GM18867 (cell line): Measurements from ENCODE around the gene TCFL5.
"Not testable (repeated sequence)": the region's sequence is repeated elsewhere in the genome, so short reads cannot be mapped to it uniquely, and the experiment has no call there.

Experiments used
- ATAC-seq: cut with Tn5 transposase; IDR thresholded peaks from one replicate; pipeline ENCODE4 v1.9.1; 2021; ENCODE audit warnings: mild to moderate bottlenecking, moderate library complexity; ENCODE audit not compliant: unreplicated experiment

TCFL5 gene

DNA sequence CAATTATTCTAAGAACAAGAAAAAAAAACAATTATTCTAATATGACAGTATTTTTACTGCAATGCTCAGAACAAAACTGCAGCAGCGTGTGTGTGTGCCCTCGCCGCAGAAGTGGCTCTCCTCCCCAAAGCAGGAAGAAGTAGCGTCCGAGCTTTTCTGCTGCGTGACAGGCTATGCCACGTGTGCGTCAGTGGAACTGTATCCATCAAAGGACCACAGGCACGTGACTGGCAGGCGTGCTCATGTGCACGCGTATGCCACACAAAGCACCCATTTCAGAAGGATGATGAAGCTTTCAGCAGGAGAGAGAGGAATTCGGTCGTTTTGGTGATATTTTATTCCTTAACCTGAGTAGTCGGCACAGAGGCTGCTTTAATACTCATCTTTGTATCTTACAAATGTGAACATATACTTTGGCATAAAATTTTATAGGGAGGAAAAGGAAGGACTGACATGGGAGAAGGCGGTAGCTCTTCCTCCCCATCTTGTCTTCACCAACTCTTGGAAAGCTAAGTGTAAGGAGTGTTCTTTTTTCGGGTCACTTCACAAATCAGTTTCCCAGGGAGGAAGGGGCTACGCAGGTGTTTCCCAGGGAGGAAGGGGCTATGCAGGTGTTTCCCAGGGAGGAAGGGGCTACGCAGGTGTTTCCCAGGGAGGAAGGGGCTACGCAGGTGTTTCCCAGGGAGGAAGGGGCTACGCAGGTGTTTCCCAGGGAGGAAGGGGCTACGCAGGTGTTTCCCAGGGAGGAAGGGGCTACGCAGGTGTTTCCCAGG is 3.4 kb downstream of the TCFL5 start:
- ATAC-seq: no peak

DNA sequence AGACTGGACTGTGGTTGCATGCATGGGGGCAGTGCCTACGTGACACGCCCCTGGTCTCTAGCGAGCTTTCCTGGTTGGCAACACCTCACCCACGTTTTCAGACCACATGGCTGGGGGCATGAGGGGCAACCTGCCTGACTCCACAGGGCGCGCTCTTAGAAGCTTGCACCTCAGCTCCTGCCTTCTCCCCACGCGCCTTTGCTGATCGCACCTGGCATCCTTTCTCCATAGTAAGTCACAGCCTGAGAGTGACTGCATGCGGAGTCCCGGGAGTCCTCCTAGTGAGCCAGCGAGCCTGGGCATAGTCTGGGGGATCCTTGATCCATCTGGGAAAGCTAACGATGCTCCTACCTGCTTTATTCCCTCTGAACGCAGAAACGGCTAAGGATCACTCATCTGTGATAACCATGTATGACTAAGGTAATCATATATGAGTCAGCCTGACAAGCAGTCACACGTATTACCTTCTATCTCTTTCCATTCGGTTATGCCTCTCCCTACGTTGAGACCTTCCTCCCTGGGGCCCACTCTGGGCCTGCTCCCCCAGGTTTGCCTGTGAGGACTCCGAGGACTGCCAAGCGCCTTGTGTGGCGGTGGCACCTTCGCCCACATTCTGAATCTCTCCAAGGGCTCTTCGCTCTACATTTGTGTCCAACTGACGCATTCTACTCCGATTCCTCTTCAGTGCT is 4.5 kb downstream of the TCFL5 start:
- no peak for ATAC-seq

DNA sequence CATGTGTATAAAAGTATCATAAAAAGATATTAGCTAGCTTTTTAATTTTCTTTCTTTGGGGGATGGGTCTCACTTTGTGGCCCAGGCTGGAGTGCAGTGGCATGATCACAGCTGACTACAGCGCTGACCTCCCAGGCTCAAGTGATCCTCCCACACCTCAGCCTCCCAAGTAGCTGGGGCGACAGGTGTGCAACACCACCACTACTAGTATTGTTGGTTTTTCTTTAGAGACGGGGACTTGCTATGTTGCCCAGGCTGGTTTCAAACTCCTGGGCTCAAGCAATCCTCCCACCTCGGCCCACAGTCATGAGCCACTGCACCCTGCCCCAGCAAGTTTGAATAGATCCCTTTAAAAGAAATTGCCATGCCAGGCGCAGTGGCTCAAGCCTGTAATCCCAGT is 6.5 kb downstream of the TCFL5 start:
- no peak for ATAC-seq

DNA sequence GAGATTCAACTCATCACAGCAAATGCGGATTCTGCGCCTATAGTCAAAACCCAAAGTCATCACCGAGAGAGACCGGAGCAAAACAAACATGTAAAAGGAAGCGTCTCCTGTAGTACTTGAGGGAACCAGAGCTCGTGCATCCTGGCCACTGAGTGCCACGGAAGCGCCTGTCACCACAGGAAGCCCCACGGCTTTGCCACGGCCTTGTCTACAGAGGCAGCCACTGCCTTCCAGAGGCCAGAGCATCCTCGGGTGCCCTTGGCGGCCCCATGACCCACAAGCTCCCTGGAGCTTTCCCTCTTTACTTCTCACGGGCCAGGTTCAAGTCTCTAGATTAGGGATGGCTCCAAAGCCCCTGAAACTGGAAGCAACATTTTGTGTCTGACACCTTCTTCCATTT is 7.5 kb downstream of the TCFL5 start:
- ATAC-seq: no peak

DNA sequence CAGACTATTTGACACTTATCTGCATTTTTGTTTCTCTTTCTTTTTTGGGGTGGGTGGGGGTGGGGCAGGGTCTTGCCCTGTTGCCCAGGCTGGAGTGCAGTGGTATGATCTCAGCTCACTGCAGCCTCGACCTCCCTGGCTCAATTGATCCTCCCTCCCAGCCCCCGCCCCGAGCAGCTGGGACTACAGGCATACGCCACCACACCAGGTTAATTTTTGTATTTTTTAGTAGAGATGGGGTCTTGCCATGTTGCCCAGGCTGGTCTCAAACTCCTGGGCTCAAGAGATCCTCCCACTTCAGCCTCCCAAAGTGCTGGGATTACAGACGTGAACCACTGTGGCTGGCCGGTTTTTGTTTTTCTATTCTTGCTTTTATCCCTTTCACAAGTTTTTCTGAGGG is 8.3 kb downstream of the TCFL5 start:
- not testable (repeated sequence) for ATAC-seq

DNA sequence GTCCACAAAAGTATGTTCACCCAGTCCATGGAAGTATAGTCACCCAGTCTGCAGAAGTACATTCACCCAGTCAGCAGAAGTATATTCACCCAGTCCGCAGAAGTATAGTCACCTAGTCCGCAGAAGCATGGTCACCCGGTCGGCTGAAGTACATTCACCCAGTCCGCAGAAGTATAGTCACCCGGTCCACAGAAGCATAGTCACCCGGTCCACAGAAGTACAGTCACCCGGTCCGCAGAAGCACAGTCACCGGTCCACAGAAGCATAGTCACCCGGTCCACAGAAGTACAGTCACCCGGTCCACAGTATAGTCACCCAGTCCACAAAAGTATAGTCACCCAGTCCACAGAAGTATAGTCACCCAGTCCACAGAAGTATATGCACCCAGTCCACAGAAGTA is 8.8 kb downstream of the TCFL5 start:
- no peak for ATAC-seq

DNA sequence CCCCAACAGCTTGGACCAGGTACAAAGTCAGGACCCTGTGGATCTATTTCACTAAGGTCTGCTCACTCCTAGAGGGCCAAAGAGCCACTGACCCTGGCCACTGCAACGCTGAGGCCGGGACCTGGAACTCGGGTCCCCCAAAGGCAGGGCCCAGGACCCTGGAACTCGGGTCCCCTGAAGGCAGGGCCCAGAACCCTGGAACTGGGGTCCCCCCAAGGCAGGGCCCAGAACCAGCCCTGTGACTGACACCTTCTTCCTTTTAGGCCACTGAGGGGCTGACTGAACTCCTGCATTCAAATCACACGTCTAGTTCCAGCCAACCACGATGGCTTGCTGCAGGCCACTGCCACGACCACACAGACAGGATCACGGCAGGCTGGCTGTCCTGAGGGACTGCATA is 9.4 kb downstream of the TCFL5 start:
- ATAC-seq: no peak

DNA sequence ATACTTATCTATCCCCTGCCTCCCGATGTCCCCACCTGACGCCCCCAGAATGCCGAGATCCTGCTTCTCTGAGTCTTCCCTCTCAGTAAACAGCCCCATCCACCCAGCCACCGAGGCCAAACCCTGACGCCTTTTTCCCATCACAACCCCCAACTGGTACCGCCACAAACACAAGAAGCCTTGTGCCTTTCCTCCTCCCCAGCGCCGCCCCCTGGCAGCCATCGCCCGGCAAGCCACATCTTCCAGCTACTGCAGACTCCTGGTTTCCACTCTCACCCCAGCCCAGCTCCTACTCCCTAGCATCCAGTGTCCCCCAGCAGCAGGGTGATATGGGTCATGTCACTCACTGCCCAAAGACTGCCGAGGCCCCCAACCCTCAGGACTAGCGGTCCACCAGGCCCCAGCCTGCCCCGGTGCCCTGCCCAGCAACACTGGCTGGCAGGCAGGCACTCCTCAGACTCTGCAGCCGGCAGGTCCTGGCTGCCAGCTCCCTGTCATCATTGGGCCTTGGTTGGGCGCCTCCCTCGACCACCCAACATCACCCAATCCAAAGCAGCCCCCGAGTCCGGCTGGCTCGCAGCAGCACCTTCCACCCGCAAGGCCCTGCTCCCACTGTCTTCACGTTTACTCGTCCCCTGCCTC is 11.2 kb downstream of the TCFL5 start:
- no peak for ATAC-seq

DNA sequence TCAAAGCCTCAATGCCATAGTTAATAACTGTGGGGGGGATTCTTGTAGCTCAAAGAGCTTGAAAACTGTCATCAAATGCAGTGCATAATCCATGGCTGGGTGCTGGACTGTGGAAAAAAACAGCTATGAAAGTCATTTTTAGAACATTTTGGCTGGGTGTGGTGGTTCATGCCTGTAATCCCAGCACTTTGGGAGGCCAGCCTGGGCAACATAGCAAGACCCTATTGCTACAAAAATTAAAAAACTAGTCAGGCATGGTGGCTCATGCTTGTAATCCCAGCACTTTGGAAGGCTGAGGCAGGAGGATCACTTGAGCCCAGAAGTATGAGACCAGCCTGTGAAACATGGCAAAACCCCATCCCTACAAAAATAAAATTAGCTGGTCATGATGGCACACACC is 12.2 kb downstream of the TCFL5 start:
- no peak for ATAC-seq

DNA sequence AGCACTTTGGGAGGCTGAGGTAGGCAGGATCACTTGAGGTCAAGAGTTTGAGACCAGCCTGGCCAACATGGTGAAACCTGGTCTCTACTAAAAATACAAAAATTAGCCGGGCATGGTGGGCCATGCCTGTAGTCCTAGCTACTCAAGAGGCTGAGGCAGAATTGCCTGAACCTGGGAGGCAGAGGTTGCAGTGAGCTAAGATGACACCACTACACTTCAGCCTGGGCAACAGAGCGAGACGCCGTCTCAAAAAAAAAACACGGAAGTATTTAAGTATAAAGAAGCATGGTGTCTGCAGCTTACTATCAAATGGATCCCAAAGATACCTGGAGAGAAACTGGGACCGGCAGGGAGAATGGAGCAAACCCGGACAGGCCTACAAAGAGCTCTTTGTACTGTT is 12.7 kb downstream of the TCFL5 start:
- not testable (repeated sequence) for ATAC-seq

DNA sequence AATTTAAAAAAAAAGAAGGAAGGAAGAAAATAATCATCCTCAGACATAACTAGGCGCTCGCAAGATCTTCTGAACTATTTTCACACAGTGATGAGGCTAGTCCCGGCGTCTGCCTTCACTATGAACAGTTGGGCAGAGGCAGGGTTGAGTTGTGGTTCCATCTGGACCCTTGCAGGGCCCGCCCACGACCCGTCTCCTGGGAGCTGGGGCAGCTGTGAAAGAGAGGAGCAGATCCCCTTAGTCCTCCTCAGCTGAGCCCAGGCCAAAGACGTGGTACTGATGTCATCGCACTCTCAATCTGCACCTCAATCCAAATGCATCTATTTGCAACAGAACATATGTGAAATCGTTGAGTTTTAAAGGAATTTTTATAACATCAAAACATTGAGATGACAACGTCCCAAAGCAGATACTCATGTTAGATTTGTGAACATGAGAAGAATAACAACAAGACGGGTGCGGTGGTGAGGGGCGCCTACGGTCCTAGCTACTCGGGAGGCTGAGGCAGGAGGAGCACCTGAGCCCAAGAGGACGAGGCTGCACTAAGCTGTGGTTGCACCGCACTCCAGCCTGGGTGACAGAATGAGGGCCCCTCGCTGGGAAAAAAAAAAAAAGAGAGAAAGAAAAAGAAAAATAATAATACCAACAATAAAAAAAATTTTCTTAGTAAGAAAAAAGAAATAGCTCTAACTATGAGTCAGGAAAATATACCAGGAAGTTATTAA is 15.3 kb downstream of the TCFL5 start:
- ATAC-seq: no peak

DNA sequence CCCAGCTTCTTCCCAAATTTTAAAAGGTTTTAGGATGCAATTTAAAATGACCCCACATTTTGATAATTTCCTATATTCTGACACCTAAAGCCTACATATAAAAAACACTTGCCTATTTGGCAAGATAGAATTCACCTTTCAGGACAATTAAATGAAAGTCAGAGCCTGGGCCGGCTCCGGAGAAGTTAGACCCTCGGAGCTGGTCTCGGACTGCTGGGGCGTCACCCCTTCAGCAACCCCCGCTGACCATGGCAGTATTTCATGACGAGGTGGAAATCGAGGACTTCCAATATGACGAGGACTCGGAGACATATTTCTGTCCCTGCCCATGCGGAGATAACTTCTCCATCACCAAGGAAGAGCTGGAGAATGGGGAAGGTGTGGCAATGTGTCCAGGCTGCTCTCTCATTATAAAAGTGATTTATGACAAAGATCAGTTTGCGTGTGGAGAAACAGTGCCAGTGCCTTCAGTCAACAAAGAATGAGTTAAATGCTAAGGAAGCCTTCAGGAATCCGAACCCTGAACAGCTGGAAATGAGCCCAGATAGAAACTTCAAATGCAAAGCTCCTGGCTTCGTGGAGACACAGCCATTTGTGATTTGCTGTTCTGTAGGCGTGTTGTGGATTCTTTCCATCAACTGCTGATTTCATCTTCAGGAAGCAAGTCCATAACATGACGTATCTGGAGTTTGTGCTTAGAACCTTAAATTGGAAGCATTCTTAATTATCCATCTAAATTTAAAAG is 16.0 kb downstream of the TCFL5 start:
- no peak for ATAC-seq

DNA sequence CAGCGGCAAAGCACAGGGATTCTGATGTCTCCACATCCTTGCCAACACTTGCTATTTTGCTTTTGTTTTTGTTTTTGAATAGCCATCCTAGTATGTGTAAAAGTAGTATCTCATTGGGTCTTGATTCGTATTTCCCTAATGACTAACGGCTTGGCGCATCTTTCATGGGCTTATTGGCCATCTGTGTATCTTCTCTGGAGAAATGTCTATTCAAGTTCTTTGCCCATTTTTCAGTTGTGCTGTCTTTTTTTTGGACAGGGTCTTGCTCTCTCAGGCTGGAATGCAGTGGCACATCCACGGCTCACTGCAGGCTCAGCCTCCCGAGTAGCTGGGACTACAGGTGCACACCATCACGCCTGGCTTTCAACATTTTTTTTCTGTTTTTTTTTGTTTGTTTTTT is 17.4 kb downstream of the TCFL5 start:
- no peak for ATAC-seq

DNA sequence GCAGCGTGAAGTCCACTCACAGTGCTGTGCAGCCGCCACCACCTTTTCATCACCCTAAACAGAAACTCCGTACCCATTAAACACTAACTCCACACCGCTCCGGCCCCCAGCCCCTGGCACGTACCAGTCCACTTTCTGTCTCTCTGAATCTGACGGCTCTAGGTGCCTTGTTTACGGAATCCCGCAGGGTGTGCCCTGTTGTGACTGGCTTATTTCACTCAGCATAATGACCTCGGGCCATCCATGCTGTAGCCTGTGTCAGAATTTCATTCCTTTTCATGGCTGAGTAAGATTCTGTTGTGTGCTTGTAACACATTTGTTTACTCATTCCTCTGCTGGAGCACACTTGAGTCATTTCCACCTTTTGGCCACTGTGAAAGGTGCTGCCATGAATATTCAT is 18.0 kb downstream of the TCFL5 start:
- no peak for ATAC-seq

DNA sequence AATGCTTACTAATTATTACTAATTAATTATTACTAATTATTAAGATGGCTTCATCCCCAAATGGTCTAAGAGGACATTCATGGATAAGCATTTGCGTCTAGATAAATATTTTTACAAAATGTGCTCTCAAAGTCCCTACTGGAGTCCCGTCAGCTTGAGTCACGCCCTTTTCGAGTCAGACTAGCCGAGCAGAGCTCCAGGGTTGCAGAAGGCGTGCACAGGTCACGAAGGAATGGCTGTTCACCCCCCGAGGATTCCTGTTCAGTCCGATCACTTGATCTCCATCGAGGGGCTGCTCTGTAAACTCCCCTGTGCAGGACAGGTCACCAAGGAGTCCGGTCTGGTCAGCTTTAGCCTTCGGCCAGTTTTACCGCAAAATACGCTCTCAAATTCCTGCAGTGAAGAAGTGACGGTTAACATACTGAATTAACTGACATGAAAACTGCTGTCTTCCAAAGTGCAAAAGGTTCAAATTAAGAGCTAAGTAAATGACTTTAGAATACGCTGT is 19.9 kb downstream of the TCFL5 start:
- ATAC-seq: no peak

DNA sequence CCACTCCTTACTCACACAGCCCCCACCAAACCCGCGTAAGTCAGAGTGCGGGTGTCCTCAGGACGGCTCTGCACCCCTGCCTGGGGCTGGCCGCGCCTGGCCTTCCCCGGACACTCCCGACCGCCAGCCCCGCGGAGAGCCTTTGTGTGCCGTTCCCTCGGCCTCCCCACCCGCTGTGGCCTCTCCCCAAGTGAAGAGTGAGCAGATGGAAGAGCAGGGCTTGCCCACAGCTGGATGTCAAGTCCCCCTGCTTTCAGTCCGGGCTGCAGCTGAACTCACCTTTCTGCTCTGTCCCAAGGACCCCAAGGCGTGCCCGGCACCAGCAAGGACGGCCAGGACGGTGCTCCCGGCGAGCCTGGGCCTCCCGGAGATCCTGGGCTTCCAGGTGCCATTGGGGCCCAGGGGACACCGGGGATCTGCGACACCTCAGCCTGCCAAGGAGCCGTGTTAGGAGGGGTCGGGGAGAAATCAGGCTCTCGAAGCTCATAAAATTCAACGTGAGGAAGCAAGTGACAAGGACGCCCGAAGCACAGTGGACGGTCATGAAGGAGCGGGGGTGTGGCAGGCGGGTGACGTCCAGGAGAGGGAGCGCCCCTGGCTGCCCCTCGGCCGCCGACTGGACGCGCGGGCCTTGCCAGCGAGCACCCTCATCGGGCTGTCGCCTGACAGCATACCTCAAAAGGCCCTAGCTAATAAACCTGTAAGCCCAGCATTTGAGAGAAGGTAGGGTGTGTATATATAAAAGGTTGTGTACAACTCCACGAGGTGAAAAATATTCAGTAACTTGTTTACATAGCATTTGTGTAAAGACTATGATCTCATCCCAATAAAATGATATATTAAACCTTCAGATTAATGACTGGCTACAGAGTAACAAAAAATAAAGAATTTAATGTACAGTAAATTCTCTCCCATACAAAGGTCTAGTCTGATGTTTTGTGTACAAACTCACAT is 21.1 kb downstream of the TCFL5 start:
- ATAC-seq: no peak

DNA sequence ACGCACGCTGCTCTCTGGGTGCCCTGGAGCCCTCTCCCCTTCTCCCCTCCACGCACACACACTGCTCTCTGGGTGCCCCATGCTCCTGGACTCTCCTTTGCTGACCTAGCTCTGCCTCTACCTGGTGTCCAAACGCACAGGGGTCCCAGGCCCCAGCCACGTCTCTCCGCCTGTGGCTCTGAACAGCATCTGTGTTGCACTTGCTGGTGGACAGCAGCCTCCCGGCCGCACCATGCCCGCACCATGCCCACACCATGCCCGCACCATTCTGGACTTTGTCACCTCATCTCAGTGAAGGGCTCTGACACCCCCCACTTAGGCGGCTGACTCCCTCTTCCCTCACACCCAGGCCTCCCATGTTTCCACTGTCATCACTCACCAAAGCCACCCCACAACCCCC is 21.8 kb downstream of the TCFL5 start:
- ATAC-seq: no peak

DNA sequence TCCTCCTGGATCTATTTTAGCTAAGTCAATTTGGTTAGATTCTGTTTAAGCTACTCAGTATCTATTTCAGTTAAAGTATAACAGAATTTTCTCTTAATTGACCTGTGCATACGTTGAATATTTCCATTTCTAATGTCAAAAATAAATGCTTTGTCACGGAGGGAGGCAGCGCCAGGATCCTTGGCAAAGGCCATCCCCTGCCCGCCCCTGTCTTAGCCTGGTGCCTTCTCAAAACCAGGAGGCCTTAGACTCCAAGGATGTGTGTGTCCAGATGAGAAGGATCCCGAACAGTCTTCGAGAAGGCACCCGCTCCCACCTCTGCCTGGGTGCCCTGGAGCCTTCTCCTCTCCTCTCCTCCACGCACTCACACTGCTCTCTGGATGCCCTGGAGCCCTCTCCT is 22.4 kb downstream of the TCFL5 start:
- ATAC-seq: no peak

DNA sequence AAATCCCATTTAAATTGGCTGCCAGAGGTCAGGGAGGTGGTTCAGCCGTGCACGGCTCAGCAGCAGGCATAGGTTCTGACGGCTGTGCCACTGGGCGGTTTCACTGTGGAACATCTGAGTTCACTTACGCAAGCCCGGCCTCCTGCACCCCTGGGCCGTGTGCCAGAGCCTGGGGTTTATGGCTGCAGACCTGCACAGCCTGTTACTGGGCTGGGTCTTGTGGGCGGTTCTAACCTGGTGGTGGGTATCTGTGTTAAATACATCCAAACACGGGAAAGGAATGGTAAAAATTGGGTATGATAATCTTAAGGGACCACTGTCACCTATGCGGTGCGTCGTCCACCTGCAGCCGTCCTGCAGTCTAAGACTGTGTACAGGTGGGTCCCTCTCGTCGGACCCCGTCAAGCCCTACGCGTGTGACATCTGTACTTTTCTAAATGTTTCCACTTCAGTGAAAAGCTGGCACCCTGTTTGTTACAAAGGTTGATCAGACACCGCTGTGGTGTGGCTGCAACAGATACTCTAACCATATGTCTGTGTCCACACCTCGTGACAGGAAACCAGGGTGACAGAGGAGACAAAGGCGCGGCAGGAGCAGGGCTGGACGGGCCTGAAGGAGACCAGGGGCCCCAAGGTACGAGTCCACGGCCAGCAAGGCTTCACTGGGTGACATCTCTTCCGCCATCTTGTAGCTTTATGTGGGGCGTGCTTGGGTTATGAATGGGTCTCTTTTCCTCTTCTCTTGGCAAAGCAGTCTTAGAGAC is 23.3 kb downstream of the TCFL5 start:
- ATAC-seq: peak; percentile 78
